ENCODE results near the gene ELFN1. TPM values are rescaled to one million over a fixed set of nuclear protein-coding genes. Genes with fewer than 3 reads are reported as not detected.

The ELFN1 gene
- total and polyA plus RNA-seq, 9 of the 15 experiments (the other 6 are each of a cell fraction or from before 2014, with no cell fraction given), result 0.04 to 0.64 (median 0.18) TPM; not detected in 2

DNA sequence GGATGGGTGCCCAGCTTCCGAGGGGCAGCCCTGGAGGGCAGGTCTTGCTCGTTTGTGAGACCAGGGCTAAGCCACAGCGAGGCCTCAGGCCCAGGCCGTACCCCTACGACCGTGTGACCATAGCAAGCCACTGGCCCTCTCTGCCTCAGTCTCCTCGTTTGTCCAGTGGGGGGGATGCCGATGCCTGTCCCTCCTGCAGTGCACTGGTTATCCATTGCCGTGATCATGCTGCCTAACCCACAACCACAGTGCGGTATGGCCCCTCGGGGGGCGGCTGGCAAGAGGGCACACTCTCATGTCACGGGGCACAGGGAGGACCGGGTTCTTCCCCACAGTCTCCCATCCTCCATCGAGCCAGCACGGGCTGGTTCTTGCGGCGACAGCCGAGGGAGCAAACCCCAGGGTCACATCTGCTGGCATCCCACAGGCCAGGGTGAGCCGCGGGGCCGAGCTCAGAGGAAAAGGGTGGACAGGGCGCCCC, 80.5 kb downstream of the ELFN1 start (continued):
- TF ChIP-seq, protein P1, sequence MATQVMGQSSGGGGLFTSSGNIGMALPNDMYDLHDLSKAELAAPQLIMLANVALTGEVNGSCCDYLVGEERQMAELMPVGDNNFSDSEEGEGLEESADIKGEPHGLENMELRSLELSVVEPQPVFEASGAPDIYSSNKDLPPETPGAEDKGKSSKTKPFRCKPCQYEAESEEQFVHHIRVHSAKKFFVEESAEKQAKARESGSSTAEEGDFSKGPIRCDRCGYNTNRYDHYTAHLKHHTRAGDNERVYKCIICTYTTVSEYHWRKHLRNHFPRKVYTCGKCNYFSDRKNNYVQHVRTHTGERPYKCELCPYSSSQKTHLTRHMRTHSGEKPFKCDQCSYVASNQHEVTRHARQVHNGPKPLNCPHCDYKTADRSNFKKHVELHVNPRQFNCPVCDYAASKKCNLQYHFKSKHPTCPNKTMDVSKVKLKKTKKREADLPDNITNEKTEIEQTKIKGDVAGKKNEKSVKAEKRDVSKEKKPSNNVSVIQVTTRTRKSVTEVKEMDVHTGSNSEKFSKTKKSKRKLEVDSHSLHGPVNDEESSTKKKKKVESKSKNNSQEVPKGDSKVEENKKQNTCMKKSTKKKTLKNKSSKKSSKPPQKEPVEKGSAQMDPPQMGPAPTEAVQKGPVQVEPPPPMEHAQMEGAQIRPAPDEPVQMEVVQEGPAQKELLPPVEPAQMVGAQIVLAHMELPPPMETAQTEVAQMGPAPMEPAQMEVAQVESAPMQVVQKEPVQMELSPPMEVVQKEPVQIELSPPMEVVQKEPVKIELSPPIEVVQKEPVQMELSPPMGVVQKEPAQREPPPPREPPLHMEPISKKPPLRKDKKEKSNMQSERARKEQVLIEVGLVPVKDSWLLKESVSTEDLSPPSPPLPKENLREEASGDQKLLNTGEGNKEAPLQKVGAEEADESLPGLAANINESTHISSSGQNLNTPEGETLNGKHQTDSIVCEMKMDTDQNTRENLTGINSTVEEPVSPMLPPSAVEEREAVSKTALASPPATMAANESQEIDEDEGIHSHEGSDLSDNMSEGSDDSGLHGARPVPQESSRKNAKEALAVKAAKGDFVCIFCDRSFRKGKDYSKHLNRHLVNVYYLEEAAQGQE (IDR thresholded peaks at IDR 0.05; ENCODE audit: borderline replicate concordance), result no peak
- TF ChIP-seq, protein P1 (CRISPR knock-in tag; IDR thresholded peaks at IDR 0.05; ENCODE audit: low read depth), result no peak
- TF ChIP-seq ZNF644 (tag; IDR thresholded peaks at IDR 0.05; ENCODE audit: low read depth) (no peak), ELF4 (CRISPR knock-in tag; IDR thresholded peaks at IDR 0.05) (no peak), NEUROD1 (IDR thresholded peaks at IDR 0.05; ENCODE audit: borderline replicate concordance, low read depth, low read length, partially characterized antibody) (no peak), ZFP1 (CRISPR knock-in tag; IDR thresholded peaks at IDR 0.05) (no peak), ZNF311 (CRISPR knock-in tag; IDR thresholded peaks at IDR 0.05) (no peak)
- TF ChIP-seq, protein P2, sequence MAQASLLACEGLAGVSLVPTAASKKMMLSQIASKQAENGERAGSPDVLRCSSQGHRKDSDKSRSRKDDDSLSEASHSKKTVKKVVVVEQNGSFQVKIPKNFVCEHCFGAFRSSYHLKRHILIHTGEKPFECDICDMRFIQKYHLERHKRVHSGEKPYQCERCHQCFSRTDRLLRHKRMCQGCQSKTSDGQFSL (CRISPR knock-in tag; IDR thresholded peaks at IDR 0.05), result no peak
- TF ChIP-seq, protein P2 (tag; IDR thresholded peaks at IDR 0.05), result no peak
